Activated CD4-positive, CD25-positive, alpha-beta regulatory T cell treated with anti-CD3 and anti-CD28 coated beads, Interleukin-2, amount 50 U/mL, for 72 hours (primary cell): ENCODE results near the gene OSBPL6.
A peak's percentile ranks its signal among the peaks of the same experiment; 100 is the strongest.
"Not testable (repeated sequence)": the region's sequence is repeated elsewhere in the genome, so short reads cannot be mapped to it uniquely, and the experiment has no call there.

Experiments
- DNase-seq: peaks from one replicate; pipeline ENCODE4 v3.0.0; 2021

The OSBPL6 gene

DNA sequence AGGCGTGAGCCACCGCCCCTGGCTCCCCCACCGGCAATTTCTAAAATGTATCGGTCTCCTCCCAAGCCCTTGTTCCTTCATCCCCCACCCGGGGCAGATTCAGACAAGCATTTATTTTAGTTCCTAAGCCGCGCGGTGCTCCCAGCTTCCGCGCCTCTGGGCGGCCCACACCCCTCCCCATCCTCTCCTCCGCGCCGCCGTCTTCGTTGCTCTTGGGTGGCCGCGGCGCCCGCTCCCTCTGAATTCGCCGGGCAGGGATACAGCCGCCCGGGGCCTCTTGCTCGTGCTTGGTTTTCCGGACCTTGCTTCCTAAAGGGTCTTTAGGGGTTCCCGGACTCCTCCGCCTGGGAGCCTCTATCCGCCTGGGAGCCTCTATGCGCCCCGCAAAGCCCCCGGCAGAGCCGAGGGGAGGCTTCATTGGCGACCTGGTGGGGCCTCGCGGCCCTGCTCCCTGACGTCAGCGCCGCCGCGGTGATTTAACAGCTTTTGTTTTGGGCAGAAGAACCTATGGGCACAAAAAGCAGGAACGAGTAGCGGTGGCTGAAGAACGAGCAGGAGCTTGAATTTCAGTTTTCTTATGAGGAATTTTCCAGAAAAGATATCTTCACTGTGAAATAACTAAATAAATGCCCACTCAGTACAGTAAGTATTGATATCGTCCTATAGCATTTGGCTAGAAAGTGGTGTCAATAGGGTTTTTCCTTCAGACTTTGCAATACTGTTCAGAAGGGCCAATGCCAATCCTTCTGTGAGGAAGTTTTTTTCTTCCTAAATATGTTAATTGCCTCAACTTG is 219.4 kb downstream of the OSBPL6 start:
- DNase-seq: peak; percentile 73

GRCh38 chr2:178414266-178415247 is 220.2 kb downstream of the OSBPL6 start:
- DNase-seq: peak; percentile 74

DNA sequence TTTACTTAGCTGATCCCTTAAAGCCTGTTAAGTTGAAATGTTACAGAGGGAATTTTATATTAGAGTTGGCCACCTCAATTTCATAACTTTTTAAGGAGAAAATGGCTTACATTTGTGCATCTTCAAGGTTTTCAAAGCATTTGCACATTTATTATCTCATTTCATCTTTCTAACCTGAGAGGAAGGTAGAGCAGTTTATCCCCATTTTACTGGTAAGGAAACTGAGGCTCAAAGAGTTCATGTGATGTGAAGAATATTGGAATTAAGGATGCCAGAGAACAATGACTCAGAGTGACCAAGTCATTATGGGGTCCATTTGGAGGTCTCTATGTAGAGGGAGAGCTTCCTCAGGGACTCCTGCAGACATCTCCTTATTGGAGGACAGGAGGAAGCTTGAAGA is 221.7 kb downstream of the OSBPL6 start:
- DNase-seq: no peak

DNA sequence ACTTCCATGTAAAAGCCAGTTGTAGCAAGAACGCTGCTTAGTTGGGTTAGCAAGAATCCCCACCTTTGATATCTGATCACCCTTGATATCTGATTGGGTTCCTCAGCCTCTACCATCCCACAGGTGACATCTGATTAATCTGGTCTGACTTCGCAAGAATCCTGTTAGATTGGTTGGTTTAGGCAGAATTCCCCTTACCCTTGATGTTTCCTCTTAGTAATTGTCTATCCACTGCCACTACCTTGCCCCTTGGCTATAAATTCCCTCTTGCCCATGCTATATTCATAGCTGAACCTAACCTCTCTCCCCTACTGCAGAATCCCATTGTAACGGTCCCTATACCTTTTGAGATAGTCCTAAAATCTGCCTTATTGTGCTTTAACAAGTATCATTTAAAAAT is 223.6 kb downstream of the OSBPL6 start:
- DNase-seq: no peak

GRCh38 chr2:178418426-178418825 is 224.1 kb downstream of the OSBPL6 start:
- no peak for DNase-seq

GRCh38 chr2:178419123-178419522 is 224.8 kb downstream of the OSBPL6 start:
- DNase-seq: no peak

GRCh38 chr2:178420463-178420999 is 226.2 kb downstream of the OSBPL6 start:
- DNase-seq: no peak

- DNase-seq: no peak
These were observed 227.8 kb downstream of the OSBPL6 start for GRCh38 chr2:178422097-178422496.

- not testable (repeated sequence) for DNase-seq
These were observed 229.4 kb downstream of the OSBPL6 start for GRCh38 chr2:178423746-178424145.

DNA sequence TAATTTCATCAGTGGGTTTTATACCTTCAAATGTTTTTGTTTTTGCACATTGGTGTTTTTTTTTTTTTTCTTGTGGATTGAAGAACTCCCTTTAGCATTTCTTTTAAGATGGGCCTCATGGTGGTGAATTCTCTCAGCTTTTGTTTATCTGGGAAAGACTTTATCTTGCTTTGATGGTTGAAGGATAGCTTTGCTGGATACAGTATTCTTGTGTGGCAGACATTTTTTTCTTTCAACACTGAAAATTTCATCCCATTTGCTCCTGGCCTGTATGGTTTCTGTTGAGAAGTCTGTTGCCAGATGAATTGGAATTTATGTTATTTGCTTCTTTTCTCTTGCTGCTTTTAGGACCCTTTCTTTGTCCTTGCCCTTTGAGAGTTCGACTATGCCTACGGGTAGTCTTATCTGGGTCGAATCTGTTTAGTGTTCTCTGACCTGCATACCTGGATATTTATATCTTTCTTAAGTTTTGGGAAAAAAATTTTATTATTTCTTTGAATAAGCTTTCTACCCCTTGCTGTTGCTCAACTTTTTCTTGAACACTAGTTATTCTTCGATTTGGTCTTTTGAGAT is 231.0 kb downstream of the OSBPL6 start:
- no peak for DNase-seq

GRCh38 chr2:178426388-178426787 is 232.1 kb downstream of the OSBPL6 start:
- DNase-seq: no peak

GRCh38 chr2:178427458-178427857 is 233.1 kb downstream of the OSBPL6 start:
- no peak for DNase-seq

GRCh38 chr2:178428396-178428806 is 234.1 kb downstream of the OSBPL6 start:
- no peak for DNase-seq

DNA sequence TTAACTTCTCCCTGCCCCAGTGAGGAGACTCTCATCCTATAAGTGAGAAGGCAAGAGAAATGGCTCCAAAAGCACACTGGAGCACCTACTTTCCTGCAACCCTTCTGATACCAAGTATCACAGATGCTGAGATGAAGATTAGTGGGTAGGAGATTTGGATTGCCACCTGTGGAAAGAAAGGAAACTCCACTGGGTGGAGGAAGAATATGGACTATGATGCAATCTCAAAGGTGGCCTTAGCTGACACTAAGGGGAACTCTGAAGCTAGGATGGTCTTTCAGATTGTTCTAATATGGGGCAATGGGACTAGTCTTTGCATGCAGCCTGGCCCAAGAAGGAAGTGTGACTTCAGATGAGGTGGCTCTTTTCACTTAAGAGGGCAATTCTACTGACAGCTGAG is 235.0 kb downstream of the OSBPL6 start:
- no peak for DNase-seq

DNA sequence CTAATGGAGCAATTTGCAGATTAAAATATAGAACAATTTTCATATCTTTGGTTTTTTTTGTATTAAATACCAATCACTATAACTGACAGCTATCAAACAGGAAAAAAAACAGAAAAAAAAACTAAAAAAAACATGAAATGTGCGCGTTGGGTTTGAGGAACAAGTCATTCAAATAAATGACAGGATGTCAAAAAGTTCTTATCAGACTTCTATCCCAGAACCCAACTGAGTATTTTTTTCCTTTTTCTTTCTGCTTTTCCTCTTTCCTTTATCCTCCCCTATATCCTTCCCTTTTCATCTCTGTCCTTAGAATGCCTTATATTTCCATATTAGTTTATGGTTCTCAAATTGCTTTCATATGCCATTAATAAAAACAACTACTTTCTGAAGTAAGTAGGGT is 242.3 kb downstream of the OSBPL6 start:
- DNase-seq: no peak

- DNase-seq: no peak
These were observed 247.1 kb downstream of the OSBPL6 start for GRCh38 chr2:178441426-178441825.

- DNase-seq: no peak
These were observed 254.8 kb downstream of the OSBPL6 start for GRCh38 chr2:178448968-178449661.

DNA sequence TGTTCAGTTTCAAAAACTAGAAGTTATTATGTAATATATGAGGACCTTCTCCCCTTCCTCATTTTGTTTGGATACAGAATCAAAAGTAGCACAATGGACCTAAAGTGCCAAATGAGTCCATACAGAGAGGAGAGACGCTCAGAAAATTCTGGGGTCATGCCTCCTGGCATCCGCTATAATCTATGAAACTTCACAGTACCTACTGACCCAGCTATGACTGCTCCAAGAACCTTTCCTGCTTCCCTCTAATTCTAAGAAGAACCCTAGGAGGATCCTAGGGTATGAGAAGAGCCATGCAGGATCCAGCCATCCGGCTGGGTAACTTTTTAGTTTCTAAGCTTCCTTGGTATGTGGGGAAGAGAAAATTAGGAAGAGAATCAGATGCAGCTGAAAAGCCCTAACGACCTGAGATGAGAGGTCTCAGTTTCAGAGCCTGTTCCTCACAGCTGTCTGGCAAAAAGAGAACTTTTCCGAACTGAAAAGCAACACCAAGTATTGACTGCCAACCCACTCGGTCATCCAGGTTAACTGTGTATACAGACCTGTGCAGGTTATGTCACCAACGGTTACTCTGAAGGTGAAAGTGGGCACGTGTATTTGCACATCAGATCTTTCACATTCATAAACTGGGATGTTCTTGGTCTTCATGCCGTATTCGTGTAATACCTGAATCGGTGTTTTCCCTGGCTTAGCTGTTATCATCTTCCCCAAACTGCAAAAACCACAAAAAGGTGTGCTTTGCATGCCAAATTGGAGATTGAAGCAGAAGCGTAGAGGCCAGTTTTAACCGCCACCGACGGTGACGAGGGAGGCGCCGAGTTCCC is 255.6 kb downstream of the OSBPL6 start:
- no peak for DNase-seq

DNA sequence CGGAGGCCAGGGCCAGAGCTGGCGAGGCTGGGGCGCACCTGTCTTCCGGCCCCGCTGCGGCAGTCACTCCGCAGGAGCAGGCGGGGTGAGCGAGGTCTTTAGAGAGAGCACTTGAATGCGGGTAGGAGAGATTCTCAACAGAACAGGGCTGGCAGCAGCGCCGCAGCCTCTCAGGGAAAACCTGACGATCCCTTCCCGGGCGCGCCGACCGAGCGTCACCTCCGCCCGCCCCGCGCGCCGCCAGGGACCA is 256.1 kb downstream of the OSBPL6 start:
- DNase-seq: no peak

DNA sequence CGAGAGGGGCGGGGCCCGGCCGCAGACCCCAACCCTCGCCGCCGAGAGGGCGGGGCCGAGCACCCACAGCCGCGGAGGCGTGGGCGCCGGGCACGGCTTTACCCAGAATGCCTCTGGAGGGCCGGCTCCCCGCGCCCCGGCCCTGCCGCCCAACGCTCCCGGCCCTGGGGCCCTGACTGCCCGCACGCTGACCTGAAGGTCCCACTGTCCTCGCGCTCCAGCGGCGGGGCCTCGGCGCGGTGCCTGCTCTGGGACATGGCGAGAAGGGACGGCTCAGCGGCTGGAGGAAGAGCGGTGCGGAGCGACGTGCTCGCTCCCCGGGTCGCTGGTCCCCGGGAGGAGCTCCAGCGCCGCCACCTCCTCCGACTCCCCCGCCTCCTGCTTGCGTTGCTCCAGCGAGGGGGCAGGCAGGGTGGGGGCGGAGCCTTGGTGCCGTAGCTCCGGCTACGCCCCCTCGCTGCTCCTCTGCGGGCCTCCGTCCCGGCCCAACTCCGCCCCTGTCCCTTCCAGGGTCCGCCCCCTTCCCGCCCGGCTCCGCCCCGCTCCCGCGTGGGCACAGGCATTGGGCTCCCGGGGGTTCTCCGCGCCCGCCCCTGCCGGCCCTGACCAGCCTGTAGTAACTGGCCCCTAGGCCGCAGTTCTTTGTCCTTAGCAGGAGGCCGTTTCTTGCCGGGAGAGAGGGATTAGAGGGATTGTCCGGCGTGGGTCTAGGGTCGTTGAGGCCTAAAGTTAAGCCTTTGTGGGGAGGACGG is 256.6 kb downstream of the OSBPL6 start, which contains the start of the genes PJVK and PRKRA:
TSS of gene PJVK (plus strand) at position 605 of the 752 bp plus-strand sequence. CDS start 2,032 bp downstream, outside the sequence.
TSS of gene PRKRA (minus strand) at position 402 of the 752 bp plus-strand sequence. CDS start at position 257, 145 bp downstream.
- DNase-seq: peak; percentile 97

GRCh38 chr2:178452334-178452733 is 258.0 kb downstream of the OSBPL6 start:
- DNase-seq: no peak
